Measurements from ENCODE around the gene KIRREL3.

KIRREL3 gene

GRCh38 chr11:126658306-126659056 lies 342.1 kb downstream of the KIRREL3 start:
- no peak for DNase-seq

GRCh38 chr11:126655807-126656128 lies 344.8 kb downstream of the KIRREL3 start:
- no peak for DNase-seq

- no peak for DNase-seq
These were observed 345.4 kb downstream of the KIRREL3 start for GRCh38 chr11:126654886-126655806.

- no peak for DNase-seq
These were observed 347.5 kb downstream of the KIRREL3 start for GRCh38 chr11:126653040-126653439.

- no peak for DNase-seq
These were observed 352.8 kb downstream of the KIRREL3 start for GRCh38 chr11:126647735-126648134.

GRCh38 chr11:126646701-126647557 lies 353.6 kb downstream of the KIRREL3 start:
- DNase-seq: no peak

- DNase-seq: no peak
These were observed 355.4 kb downstream of the KIRREL3 start for GRCh38 chr11:126645186-126645585.

- DNase-seq: no peak
These were observed 360.4 kb downstream of the KIRREL3 start for GRCh38 chr11:126640186-126640585.

- DNase-seq: no peak
These were observed 360.9 kb downstream of the KIRREL3 start for GRCh38 chr11:126639692-126640091.

- DNase-seq: no peak
These were observed 361.9 kb downstream of the KIRREL3 start for GRCh38 chr11:126638648-126639047.

GRCh38 chr11:126637795-126638175 lies 362.8 kb downstream of the KIRREL3 start:
- DNase-seq: no peak

GRCh38 chr11:126636911-126637794 lies 363.4 kb downstream of the KIRREL3 start:
- no peak for DNase-seq

- no peak for DNase-seq
These were observed 365.1 kb downstream of the KIRREL3 start for GRCh38 chr11:126635511-126635910.

- no peak for DNase-seq
These were observed 365.6 kb downstream of the KIRREL3 start for GRCh38 chr11:126634963-126635362.

GRCh38 chr11:126633330-126633729 lies 367.2 kb downstream of the KIRREL3 start:
- no peak for DNase-seq

GRCh38 chr11:126630893-126631798 lies 369.4 kb downstream of the KIRREL3 start:
- DNase-seq: no peak

GRCh38 chr11:126630488-126630887 lies 370.1 kb downstream of the KIRREL3 start:
- no peak for DNase-seq

- DNase-seq: no peak
These were observed 371.6 kb downstream of the KIRREL3 start for GRCh38 chr11:126628790-126629621.

- DNase-seq: no peak
These were observed 372.1 kb downstream of the KIRREL3 start for GRCh38 chr11:126628450-126628789.

GRCh38 chr11:126627421-126627820 lies 373.1 kb downstream of the KIRREL3 start:
- no peak for DNase-seq
